ENCODE results near the gene TTC9B.
"Not testable (repeated sequence)": the region's sequence is repeated elsewhere in the genome, so short reads cannot be mapped to it uniquely, and the experiment has no call there.

The TTC9B gene

GRCh38 chr19:40231544-40232424, 13.6 kb upstream of the TTC9B start:
- DNase-seq: no peak

- DNase-seq: no peak
These were observed 12.9 kb upstream of the TTC9B start for GRCh38 chr19:40231057-40231456.

DNA sequence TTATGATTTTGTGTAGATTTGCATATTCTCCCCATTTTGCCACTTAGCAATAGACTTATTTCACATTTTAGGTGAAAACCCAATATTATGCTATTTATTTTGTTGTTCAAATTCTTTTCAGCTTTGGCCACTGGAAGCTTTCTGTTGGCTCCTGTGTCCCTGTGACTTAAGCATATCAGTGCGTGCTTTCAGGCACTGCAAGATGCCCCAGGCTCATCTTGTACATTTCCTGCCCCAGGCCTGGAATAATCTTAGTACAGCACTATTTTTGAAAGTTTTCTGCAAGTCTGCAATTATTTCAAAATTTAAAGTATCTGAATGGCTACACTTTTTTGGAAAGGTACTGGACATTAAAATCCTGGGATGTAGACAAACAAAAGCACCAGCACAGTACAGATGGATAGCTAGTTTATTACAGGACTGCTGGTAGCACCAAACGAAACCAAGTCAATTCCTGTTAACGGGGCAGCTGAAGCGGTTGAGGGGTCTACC, 11.8 kb upstream of the TTC9B start:
- no peak for DNase-seq

GRCh38 chr19:40229484-40229883, 11.3 kb upstream of the TTC9B start:
- DNase-seq: no peak

- DNase-seq: no peak
These were observed 10.7 kb upstream of the TTC9B start for GRCh38 chr19:40228863-40229262.

GRCh38 chr19:40228346-40228745, 10.2 kb upstream of the TTC9B start:
- DNase-seq: no peak

- no peak for DNase-seq
These were observed 7.5 kb upstream of the TTC9B start for GRCh38 chr19:40225440-40226305.

GRCh38 chr19:40224342-40225150, 6.4 kb upstream of the TTC9B start:
- DNase-seq: no peak

DNA sequence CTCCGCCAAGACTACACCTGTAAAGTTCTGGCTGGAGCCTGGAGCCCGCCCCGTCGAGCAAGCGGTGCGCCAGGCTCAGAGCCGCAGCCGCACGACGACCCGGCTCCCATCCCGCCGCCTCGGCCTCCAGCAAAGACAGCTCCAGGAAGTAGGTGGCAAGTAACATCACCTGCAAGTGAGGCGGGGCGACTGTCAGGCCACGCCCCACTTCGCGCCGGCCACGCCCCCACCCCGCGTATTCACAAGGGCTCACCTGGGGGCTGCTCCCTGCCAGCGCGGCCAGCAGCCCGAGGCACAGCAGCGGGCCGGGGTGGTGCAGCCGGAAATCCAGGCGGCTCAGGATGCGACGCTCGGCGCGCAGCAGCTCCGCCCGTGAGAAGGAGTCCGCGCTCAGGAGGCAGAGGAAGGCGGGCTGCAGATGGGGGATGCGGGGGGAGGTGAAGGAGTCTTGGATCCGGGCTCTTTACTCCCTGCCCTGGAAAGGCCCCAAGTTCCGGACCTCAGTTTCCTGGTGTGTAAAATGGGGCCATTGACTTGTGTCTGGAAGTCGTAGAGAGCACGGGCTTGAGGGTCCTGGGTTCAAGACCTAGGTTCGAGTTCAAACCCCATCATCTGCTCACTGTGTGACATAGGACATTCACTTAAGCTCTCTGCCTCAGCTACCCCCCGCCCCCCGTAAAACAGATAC, 5.1 kb upstream of the TTC9B start:
- peak; percentile 33 for DNase-seq

- peak; percentile 72 for DNase-seq
These were observed 3.9 kb upstream of the TTC9B start for GRCh38 chr19:40221858-40222619.

GRCh38 chr19:40220674-40221073, 2.5 kb upstream of the TTC9B start:
- no peak for DNase-seq

DNA sequence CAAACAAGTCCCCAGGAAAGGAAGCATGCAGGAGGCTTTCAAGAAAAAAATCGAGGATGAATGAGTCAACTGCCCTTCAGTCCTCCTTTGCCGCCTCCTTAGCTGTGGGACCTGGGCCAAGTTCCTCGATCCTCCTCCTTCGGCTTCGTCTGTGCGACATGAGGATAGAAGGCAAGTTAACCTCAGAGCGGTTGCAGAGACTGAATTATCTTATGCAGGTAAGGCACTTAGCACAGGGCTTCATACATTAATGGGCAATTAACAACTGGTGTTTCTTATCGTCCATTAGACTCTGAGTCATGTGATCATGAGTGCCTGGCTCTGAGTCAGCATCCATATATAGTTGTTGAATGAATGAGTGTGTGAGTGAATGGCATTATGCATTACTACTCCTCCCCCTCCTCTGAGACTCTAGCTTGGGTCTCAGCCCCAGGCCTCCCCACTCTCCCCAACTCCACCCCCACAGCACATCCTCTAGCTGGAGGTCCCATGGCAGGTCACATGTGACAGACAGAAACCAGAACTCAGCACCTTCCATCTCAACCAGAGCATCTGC, 1.6 kb upstream of the TTC9B start:
- DNase-seq: no peak

GRCh38 chr19:40219029-40219428, 845 bp upstream of the TTC9B start:
- DNase-seq: not testable (repeated sequence)

GRCh38 chr19:40217027-40217810, 965 bp downstream of the TTC9B start:
- DNase-seq: no peak

- no peak for DNase-seq
These were observed 1.5 kb downstream of the TTC9B start for GRCh38 chr19:40216777-40217026.

DNA sequence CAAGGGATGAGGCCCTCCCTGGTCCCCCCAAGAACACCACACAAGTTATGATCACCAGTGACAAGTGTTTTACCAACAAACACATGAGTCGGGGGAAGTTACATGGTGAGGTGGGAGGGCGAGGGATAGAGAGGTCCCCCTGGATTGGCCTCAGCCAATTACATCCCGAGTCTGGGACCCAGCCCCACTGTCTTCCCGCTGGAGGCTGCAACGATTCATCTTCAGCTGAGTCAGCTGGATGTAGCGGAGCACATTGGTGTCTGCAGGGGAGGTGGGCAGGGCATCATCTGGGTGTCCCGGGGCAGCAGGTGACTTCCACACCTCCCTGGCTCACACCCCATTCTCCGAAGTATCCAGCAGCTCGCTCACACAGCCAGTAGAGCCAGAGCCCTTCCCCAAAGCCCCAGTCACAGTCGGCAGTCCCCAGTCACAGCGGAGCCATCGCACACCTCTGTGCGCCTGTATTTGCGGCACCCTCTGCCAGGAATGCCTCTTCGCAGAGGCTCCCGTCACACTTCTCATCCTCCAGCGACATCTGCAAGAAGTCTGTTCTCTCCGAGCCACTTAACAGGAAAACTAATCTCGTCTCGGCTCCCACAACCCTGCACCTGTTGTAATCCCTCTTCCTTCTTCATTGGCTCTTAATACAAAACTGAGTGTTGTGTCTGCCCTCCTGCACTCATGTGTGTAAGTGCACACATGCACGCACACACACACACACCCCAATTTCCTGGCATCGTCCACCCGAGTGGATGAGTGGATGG, 2.0 kb downstream of the TTC9B start:
- DNase-seq: no peak

- DNase-seq: no peak
These were observed 3.2 kb downstream of the TTC9B start for GRCh38 chr19:40214936-40215335.

DNA sequence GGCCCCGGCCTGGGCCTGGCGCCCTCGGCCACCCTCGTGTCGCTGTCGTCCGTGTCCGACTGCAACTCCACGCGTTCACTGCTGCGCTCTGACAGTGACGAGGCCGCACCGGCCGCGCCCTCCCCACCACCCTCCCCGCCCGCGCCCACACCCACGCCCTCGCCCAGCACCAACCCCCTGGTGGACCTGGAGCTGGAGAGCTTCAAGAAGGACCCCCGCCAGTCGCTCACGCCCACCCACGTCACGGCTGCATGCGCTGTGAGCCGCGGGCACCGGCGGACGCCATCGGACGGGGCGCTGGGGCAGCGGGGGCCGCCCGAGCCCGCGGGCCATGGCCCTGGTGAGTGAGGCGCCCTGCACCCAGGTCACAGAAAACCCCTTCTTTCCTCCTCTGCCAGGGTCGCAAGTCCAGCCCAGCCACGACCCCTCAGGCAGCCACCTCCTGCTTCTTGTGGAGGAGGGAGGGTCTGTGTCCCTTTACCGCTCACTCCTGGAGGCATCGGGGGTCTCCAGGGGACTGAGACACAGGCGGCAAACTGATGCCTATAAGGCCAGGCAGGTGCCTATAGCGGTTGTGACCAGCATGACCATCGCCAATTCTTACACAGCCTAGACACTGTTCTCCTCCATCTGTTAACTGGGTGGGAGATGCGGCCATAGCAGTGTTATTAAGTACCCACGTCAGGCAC, 4.2 kb downstream of the TTC9B start:
- no peak for DNase-seq

- no peak for DNase-seq
These were observed 4.8 kb downstream of the TTC9B start for GRCh38 chr19:40213251-40213829.
